ENCODE data around the gene ATP23.

The ATP23 gene

DNA sequence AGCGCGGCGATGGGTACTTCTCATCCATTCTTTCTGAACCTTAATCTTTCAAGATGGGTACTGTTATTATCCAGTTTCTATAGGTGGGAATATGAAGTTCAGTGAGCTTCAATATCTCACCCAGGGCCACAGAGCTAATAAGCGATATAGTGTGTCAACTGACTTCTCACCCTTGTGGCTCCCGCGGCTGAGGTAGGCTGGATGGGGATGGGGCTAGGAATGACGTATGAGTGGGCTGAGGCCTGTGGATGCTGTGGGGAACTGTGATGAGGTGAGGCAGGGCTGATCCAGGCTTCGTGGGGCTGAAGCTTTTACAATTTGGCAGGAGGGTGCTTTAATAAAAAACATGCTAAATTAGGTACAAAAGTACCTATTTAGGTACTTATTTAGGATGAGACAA lies 32.9 kb upstream of the ATP23 start:
- DNase-seq: no peak

DNA sequence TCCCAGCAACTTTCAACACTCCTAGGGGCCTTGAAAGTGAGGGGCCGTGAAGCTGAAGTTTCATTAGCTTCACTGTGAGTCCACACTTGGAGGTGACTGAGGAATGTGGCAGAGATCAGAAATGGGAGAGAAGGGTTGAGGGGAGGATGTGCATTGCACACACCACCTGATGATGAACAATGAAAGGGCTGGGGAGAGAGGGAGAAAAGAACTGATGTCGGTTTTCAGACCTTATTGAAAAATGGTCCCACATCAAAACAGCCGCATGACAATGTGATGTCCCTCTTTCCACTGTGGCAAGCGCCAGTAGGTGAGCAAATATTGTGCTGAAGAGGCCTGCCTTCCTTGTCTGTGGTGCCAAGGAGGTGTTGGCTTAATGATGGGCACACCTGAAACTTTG lies 32.3 kb upstream of the ATP23 start:
- no peak for DNase-seq

DNA sequence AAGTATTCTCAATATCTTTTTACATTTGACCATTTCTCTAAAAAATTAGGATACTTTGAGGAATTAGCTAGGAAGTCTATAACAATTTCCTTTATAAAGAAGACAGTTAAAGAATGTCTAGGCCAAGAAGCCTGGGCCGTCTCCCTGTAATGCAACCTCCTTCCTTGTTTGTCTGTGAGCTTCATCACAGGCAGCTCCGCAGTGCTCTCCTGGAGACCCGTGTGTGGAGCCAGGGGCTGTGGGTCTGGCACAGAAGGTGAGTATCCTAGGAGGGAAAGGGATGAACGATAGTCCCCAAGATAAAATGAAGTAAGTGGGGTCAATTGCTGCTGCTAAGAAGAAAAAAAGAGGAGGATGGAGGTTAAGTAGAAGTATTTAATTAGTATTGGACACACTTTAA lies 31.8 kb upstream of the ATP23 start:
- DNase-seq: no peak

DNA sequence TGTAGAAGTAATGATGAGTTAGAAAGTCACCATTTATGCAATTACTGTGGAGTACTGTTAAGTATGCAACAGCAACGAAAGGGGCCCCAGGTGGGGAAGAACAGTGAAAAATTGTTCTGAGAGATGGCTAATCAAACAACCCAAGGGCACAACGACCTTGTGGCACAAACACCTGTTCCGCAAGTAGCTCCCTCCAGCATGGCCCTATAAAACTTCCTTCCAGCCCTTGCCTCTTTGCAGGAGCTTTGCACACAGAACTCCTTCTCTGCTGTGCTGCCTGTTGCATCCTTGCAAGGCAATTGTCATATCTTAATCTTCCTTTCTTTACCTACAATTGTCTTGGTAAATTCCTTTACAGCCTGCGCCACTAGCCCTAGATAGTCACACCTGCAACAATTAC lies 23.2 kb upstream of the ATP23 start:
- no peak for DNase-seq

DNA sequence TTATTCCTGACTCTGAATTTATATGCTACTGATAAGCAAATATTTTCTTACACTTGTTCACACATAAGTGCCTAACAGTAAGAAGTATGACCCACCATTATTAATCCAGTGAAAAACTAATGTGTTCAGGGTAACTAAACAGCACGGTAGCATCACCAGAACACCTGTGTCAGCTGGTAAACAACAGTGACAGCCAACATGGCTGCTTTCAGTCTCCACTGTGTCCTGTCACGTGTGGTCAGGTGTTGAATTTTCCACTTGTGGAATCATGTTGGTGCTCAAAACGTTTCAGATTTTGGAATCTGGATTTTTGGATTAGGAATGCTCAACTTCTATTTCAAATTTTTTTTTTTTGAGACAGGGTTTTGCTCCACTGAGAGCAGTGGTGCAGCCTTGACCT lies 14.3 kb upstream of the ATP23 start:
- no peak for DNase-seq

DNA sequence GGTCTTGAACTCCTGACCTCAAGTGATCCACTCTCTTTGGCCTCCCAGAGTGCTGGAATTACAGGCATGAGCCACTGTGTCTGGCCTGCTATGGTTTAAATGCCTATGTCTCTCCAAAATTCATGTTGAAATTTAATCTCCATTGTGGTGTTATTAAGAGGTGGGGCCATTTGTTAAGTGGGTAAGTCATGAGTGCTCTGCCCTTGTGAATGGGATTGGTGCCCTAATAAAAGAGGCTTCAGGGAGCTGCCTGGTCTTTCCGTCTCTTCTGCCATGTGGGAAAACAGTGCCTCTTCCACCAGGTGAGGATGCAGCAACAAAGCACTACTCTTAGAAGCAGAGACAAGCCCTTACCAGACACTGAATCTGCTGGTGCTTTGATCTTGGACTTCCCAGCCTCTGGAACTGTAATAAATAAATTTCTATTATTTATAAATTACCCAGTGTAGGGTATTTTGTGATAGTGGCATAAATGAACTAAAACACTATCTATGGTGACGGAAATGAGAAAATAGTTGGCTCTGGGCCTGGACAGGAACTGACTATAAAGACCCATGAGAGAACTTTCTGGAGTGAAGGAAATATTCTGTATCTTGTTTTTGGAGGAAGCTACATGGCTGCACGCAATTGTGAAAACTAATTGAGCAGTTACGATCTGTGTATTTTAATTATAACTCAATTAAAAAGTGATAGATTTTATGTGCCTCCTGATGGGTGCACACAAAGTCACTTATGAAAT lies 12.1 kb upstream of the ATP23 start:
- DNase-seq: peak in 1 of 2 experiments; percentile 46

DNA sequence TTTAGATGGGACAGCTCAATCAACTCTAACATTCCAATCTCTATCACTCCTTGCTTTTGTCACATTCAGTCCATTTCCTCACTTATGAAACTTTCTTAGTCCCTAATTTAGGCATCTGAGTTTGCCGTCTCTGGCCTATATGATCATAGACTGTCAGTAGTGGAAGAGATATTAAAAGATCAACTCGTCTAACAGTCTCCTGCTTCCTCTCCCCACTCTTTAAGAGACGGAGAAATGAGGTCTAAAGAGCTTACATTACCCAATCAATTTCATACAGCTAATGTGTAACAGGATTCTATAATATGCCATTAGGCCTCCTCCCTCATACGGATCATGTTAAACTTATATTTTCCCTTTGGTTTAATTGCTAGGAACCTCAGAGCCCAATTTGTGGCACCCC lies 6.5 kb upstream of the ATP23 start:
- no peak for DNase-seq

DNA sequence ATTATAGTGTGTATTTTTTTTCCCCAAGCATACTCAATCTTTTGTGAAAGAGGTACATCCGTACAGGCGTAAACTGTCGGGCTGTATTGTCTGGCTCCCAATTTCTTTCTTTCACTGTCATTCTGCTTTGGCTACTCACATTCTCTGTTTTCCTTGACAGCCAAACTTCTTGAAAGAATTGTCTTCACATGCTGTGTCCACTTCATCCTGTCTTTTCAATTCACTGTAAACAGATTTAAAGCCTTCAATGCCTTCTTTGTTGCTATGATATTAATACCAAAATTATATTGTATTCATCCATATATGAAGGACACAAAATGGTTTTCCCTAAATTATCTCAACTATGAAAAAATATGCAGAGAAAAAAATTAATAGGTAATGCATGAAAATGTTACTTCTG lies 6.0 kb upstream of the ATP23 start:
- DNase-seq: no peak

DNA sequence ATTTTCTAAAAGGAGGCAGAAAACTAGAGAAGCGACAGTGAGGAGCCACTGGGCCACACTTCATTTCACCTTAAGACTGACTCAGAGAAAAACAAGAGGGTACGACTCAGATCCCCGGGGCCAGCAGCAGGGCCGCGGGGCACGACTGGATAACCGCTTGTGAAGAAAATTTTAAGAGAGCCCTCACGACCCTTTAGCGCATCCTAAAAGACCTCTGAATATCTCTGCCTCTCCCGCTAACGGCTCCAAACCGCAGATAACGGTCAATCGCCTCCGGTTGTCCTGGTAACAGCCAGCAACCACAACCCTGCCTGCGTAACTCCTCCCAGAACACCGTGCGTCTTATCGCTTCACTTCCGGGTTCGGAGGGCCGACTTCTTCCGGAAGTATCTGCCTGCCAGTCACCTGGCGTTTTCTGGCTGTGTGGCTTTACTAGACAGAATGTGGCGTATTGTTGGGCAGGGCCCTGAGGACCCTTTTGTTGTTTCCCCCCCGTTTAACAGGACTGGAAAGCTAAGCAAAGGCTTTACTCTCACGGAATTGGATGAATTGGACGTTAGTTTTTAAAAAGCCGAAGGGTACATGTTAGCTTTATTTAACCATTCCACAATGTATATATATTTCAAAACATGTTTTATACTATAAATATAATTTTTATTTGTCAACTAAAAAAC lies 5.4 kb upstream of the ATP23 start:
- DNase-seq: peak; percentile 89 to 90

DNA sequence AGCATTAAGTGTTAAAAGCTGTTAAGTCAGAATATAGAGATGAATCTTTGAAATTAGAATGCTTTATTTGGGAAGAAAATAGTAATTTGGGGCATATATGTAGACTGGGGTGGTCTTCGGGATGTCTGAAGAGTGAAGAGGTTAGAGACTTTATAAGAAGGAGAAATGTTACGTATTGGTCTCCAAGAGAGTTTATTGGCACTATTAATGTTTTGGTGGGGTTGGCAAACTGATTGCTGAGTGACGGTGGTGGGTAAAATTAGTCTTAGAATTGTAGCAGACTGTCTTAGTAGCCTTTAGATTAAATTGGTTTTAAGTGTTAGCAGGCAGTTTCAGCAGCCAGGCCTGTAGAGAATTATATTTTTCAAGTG lies 4.9 kb upstream of the ATP23 start:
- no peak for DNase-seq

DNA sequence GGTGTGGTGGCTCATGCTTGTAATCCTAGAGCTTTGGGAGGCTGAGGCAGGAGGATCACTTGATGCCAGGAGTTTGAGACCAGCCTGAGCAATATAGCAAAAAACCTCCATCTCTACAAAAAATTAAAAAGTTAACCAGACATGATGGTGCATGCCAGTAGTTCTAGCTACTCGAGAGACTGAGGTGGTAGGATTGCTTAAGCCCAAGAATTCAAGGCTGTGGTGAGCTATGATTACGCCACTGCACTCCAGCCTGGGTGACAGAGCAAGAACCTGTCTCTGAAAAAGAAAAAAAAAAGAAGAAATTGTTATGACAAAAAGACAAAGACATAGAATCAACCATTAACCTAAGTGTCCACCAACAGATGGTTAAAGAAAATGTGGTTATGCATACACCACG lies 2.1 kb upstream of the ATP23 start:
- no peak for DNase-seq

DNA sequence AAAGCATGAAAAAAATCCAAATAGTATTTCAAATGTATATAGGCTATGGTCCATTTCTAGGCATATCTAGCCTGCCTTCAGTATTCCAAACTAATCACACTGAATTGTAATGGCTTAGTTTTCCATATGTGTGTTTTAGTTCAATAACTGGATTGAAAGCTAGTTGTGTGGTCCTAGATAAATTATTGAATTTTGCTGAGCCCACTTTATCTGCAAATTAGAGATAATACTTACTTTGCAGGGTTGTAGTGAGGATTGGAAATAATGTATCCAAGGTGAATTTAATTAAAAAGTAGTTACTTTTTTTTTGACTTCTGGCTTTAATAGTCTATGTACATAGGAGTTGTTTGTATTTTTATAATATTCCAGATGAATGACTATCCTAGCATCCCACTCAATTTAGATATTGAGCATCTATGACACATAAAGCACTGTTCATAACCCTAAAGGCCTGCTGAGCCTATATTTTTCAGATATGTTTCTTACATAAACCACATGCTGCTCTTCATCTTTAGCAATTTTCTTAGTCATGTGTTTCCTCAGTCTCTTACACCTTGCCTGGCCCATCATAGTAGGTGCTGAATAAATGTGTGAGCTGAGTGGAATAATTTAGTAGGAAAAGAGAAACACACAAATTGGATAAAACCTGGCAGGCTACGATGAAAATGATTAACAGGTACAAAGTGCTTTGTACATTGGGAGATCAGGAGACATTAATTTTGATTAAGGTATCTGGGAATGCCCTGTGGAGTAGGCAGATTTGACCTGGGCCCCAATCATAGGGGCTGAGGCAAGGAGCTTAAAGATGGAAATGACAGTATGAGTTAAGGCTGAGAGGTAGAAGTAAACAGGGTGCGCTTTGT lies 1.1 kb upstream of the ATP23 start:
- DNase-seq: peak in 1 of 2 experiments; percentile 11

DNA sequence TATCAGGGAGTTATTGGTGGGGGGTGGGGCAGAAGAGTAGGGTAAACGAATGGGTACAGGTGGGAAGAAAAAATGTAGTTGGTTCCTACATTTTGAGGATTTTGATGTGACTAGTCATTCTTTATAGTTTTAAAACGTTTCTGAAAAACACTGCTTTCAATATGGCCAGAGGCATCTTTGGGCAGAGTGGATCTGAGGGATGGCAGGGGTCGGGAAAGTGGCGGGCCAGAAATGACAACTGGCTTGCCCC lies 527 bp upstream of the ATP23 start:
- no peak for DNase-seq

DNA sequence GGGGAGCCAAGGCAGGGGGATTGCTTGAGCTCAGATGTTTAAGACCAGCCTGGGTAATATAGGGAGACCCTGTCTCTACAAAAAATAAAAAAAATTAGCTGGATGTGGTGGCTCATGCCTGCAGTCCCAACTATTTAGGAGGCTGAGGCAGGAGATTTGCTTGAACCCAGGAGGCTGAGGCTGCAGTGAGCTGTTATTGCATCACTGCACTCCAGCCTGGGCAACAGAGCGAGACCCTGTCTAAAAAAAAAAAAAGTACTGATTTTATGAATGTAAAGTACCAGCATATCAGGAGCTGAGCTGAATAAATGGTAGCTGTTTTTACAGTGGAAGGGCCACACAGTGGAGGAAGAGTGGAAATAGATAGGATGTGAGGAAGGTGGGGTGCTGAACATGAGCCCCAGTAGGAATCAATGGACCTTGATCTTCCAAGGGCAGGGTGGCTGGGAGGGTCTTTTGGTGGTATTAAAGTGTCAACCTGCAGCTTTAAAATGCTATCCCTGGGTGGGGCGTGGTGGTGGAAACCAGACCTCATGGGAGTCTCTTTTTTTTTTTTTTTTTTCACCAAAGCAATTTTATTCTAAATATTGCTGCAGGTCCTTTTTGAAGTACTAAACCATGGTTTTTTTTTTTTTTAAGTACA lies 2.2 kb downstream of the ATP23 start:
- DNase-seq: no peak

DNA sequence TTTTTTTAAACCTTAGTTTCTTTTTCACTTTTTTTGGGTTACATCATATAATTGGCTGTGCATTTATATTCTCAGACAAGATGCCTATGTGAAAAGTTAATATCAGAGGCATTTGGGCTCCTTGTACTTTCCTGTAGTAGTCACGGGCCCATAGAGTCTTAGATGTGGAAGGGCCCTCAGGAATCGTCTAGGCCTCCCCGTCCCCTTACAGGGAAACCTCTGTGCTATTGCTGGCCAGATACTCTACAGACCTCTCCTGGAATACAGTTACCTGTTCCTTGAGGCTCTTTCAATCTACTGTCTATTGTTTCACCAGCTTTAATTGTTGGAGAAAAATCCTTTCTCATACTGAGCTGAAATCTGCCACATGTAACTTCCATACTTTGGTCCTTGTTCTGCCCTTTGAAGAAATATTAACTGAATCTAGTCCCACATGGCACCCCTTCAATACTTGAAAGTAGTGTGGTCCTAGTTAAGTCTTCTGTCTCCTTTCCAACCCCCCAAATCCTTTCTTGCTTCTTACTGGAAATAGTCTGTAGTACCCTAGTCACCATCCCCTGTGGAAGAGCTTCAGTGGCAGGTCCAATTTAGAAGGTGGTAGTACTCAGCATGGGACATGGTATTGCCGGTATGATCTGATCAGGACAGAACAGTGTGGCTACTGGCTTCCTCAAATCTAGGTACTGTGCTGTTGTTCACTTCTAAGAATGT lies 3.1 kb downstream of the ATP23 start:
- DNase-seq: no peak

DNA sequence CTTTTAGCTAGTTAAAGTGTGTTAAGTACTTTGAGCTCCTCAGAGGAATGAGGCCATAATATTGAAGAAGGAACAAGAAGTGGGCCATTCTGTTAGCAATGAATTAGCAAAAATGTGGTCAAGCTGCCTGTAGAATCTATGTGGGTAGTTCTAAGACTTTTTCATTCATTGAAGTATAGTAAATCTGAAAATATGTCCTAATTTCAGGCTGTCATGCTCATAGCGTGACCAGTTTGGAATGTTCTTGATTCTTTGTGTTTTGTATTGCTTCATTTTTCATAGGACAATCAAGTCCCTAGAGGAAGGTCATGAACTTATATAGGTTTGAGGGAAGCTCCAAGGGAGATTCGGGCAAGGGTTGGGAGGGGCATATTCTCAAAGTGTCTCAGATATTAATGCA lies 11.4 kb downstream of the ATP23 start:
- DNase-seq: no peak

DNA sequence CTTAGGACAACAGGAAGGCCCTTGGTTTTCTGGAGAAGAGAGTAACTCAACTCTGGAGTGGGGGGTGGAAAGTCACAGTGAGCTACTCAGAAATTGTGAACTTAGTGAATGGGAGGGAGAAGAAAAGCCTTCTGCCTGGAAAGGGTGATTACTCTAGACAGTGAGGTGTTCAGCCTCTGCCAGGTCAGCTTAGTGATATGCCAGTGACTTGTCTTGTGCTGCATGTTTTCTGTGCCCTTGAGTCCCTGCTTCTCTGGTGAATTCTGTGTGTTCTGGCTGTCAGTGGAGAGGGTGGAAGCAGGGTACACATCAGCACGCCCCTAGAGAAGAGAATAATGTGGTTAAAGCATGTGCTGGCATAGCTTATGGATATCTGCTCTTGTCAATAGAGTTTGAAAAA lies 13.4 kb downstream of the ATP23 start:
- no peak for DNase-seq

DNA sequence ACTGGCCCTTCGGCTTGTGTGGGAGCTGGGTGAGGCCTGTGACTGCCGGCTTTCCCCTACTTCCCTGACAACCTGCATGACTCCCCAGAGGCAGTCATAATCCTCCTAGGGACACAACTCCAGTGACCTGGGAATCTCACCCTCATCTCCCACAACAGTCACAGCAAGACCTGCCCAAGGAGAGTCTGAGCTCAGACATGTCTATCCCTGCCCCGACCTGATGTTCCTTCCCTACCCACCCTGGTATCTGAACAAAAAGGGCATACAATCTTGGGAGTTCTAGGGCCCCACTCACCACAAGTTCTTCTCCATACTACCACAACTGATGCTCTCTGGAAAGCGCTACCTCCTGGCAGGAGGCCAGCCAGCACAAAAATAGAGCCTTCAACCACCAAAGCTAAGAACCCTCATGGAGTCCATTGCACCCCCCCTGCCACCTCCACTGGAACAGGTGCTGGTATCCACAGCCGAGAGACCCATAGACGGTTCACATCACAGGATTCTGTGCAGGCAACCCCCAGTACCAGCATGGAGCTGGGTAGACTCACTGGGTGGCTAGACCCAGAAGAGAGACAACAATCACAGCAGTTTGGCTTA lies 16.8 kb downstream of the ATP23 start:
- no peak for DNase-seq

DNA sequence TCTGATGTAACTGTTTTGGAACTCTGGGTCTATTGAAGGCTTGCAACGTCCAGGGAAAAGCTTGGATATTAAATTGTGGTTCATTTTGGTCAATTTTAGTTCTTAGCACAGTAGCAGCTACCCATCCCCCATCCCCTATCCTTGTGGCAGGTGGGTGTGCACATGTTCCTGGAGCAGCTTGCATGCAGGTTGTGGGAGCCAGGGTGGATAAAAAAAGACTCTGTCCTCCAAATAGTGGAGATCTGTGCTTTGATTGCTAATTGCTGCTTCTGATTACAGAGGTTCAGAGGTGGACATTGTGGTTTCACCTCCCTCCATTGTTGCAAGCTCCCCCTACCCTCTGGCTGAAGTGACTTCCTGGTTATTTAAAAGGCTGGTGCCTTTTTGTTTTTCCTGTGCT lies 23.1 kb downstream of the ATP23 start:
- DNase-seq: peak in 1 of 2 experiments; percentile 2

DNA sequence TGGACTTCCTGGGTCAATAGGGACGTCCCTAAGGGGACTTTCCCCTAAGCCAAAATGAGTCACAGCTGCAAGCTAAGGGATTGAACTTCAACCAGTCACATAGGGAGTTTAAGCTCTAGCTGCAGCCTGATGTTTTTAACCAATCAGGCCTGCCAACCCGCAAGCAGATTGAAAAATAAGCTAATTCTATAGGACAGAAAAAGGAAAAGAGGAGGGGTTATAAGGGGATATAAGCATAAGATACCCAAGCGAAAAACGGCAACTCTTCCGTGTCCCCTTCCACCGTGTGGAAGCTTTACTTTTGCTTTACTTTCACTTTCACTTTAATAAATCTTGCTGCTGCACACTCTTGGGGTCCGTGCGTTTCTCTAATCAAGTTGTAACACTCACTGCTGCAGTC lies 24.4 kb downstream of the ATP23 start:
- DNase-seq: no peak

DNA sequence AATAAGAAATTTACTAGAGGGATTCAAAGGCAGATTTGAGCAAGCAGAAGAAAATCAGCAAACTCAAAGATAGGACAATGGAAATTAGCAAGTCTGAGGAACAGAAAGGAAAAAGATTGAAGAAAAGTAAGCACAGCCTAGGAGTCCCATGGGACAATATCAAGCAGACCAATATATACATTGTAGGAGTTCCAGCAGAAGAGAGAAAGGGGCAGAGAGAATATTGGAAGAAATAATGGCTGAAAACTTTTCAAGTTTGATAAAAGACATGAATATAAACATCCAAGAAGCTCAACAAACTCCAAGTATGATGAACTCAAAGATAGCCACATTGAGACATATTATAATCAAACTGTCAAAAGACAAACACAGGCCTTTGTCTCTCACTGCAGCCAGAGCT lies 25.2 kb downstream of the ATP23 start:
- no peak for DNase-seq

DNA sequence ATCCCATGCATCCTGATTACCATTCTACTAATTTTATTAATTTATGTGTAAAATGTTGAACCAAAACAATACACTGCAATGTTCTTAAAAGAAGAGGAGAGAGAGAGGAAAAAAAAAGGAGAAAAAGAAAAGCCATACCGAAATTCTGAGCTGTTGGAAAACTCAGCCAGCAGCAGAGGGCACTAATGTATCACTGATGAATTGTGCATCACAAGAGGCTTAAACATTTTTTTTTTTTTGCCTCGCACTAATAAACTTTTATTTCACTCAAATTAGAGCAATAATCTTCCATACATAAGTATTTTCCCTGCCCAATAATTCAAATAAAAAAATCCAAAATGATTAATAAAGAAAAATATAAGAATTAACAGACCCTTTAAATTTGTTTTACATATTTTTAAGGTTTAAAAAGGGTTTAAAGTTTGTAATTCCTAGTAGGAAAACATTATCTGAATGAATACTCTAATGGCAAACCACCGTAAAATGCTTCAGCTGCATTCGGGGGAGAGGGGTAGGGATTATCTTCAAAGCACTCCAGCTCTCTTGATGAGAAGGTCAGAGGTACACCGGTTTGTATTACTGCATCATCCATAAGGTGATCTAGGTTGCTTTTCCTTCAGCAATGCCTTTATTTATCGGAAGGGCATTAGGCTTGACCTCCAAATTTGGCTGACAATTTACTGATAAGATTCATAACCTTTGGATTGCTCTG lies 41.9 kb downstream of the ATP23 start:
- peak; percentile 1 to 31 for DNase-seq

All from NCI-H524 (cell line).